Thoracic aorta (tissue), 2 donors: ENCODE measurements around the gene ST6GAL1. TPM values are rescaled to one million over a fixed set of nuclear protein-coding genes. Genes with fewer than 3 reads are reported as not detected.

Experiments
- ATAC-seq: fragments of 150-250 bp; one replicate; pipeline ENCODE4 v1.8.0; 2017; ENCODE audit warnings: low read depth; ENCODE audit not compliant: insufficient number of reproducible peaks, low FRiP score
- DNase-seq: peaks from one replicate; pipeline ENCODE4 v3.0.0-alpha.2; 2020; ENCODE audit warnings: low spot score
- H3K27ac ChIP-seq, 2 donors: fragments of 200-600 bp; sonication (generic); 1 replicate in 1 of 2; 2 replicates in 1 of 2; pipeline ENCODE4 v1.5.1; 2016; ENCODE audit warnings: mild to moderate bottlenecking in 2 of 2, moderate library complexity in 2 of 2
- H3K27me3 ChIP-seq: fragments of 200-600 bp; sonication (generic); replicated peaks from 2 replicates; pipeline ENCODE4 v1.6.0; 2016; ENCODE audit warnings: mild to moderate bottlenecking; ENCODE audit not compliant: insufficient read depth
- H3K36me3 ChIP-seq: fragments of 200-600 bp; sonication (generic); one replicate; pipeline ENCODE4 v1.5.1; 2016
- H3K4me1 ChIP-seq, 2 donors: fragments of 200-600 bp; sonication (generic); 1 replicate in 1 of 2; 2 replicates in 1 of 2; pipeline versions ENCODE4 v1.5.1 to v1.6.0; 2016; ENCODE audit warnings: low read depth in 2 of 2, mild to moderate bottlenecking in 1 of 2; ENCODE audit not compliant: control insufficient read depth in 1 of 2
- H3K4me3 ChIP-seq: fragments of 200-600 bp; sonication (generic); 2 replicates; pipeline ENCODE4 v1.5.1; 2016; ENCODE audit warnings: mild to moderate bottlenecking
- H3K9me3 ChIP-seq: fragments of 200-600 bp; sonication (generic); 2 replicates; pipeline ENCODE4 v1.5.1; 2016
- CTCF ChIP-seq: fragments of 200-600 bp; sonication (generic); IDR thresholded peaks from one replicate; pipeline ENCODE4 v1.5.1; 2019; ENCODE audit warnings: antibody characterized with exemption
- total RNA-seq, 2 donors: library from RNA; depleted of rRNA; stranded (reverse); fragments of >200 nt; gene quantifications; one replicate each; pipeline versions ENCODE4 v1.1.0 to v1.2.3, GENCODE V29; 2016

ST6GAL1 gene
- total RNA-seq, 2 donors from 2014 or later: 89.5 to 141 TPM

GRCh38 chr3:186920796-186921195 is 9.5 kb upstream of the ST6GAL1 start:
- DNase-seq: no peak
- no peak for ATAC-seq
- Histone ChIP-seq H3K4me3 (no peak overlapping the region), H3K27me3 (no peaks in the 10 kb centered on the region), H3K4me1 (no peaks in the 10 kb centered on the region), H3K27ac (no peak overlapping the region), H3K36me3 (no peaks in the 10 kb centered on the region), H3K9me3 (no peaks in the 10 kb centered on the region)
- no peak for TF ChIP-seq CTCF

- DNase-seq (no peak), ATAC-seq (no peak)
- Histone ChIP-seq H3K27ac (no peak overlapping the region), H3K27me3 (no peaks in the 10 kb centered on the region), H3K9me3 (no peaks in the 10 kb centered on the region), H3K36me3 (no peaks in the 10 kb centered on the region), H3K4me1 (no peaks in the 10 kb centered on the region), H3K4me3 (no peak overlapping the region)
- no peak for TF ChIP-seq CTCF
These were observed 8.7 kb upstream of the ST6GAL1 start for GRCh38 chr3:186921578-186921977.

GRCh38 chr3:186922224-186922623 is 8.1 kb upstream of the ST6GAL1 start:
- DNase-seq (no peak), ATAC-seq (no peak)
- no peak for TF ChIP-seq CTCF
- Histone ChIP-seq H3K27ac (no peak overlapping the region), H3K4me1 (no peaks in the 10 kb centered on the region), H3K9me3 (no peaks in the 10 kb centered on the region), H3K36me3 (no peaks in the 10 kb centered on the region), H3K4me3 (no peak overlapping the region), H3K27me3 (no peaks in the 10 kb centered on the region)

- Histone ChIP-seq H3K4me1 (no peaks in the 10 kb centered on the region), H3K9me3 (no peaks in the 10 kb centered on the region), H3K4me3 (no peak overlapping the region), H3K27ac (no peak overlapping the region), H3K36me3 (no peaks in the 10 kb centered on the region), H3K27me3 (no peaks in the 10 kb centered on the region)
- TF ChIP-seq CTCF: no peak
- DNase-seq (no peak), ATAC-seq (no peak)
These were observed 7.5 kb upstream of the ST6GAL1 start for GRCh38 chr3:186922790-186923189.

DNA sequence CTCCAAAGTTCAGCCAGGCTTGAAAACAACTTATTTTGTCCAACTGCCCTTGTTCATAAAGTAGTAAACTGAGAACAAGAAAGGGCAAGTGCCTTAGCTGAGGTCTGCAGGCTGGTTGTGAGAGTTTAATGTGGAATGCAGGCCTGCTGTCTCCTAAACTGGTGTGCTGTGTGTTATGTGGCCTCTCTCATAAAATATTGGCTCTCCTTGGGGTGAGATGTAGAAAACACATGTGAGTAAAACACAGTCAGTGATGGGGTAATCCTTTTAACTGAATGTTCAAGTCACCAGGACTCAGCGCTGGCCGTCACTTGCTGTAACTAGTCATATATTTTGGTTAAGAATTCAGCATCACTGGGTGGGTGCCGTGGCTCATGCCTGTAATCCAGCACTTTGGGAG is 7.1 kb upstream of the ST6GAL1 start:
- H3K4me3 ChIP-seq: no peak overlapping the region
- no peak for DNase-seq
- no peak overlapping the region for H3K27ac ChIP-seq
- no peaks in the 10 kb centered on the region for H3K27me3 ChIP-seq
- H3K4me1 ChIP-seq: no peaks in the 10 kb centered on the region
- no peak for TF ChIP-seq CTCF
- H3K36me3 ChIP-seq: no peaks in the 10 kb centered on the region
- ATAC-seq: no peak
- no peaks in the 10 kb centered on the region for H3K9me3 ChIP-seq
